Endothelial cell of umbilical vein (primary cell): Measurements from ENCODE around the gene NTRK2. TPM values are rescaled to one million over a fixed set of nuclear protein-coding genes. Genes with fewer than 3 reads are reported as not detected.

Experiments
- BruUV-seq: library from RNA; stranded (reverse); fragments of 400-500 nt; replicated peaks from 2 replicates; lab custom pipeline; 2021; lab: Mats Ljungman, UMichigan
- CTCF ChIA-PET: fragments of 300-600, 350-600 bp; sonication (Branson Sonifier 250); formaldehyde crosslinking; loops from one replicate; lab custom pipeline; 2021; ENCODE audit warnings: antibody characterized with exemption, inconsistent platforms; lab: Charles Lee
- POLR2A ChIA-PET: fragments of 300-600, 350-600 bp; sonication (Branson Sonifier 250); formaldehyde crosslinking; loops from one replicate; lab custom pipeline; 2021; ENCODE audit warnings: antibody characterized with exemption, inconsistent platforms; lab: Charles Lee
- DNase-seq: peaks from one replicate; pipeline ENCODE4 v3.0.0-alpha.2; 2011; ENCODE audit warnings: low read depth, low spot score
- FAIRE-seq: peaks from 2 replicates; lab custom pipeline; 2011; peaks lifted over from hg19 to GRCh38; lab: Jason Lieb, UNC
- H2AFZ ChIP-seq: 2 replicates; pipeline ENCODE4 v1.6.0; 2012; ENCODE audit warnings: low read depth, low read length, control low read depth, inconsistent platforms
- H3K27ac ChIP-seq: 2 replicates; pipeline ENCODE4 v1.5.1; 2011; ENCODE audit warnings: low read depth, mild to moderate bottlenecking, control low read depth, low read length, moderate library complexity; ENCODE audit not compliant: insufficient read depth
- H3K27me3 ChIP-seq, 2 experiments: 2 replicates each; pipeline versions ENCODE4 v1.6.0 to v1.6.1; 2011; ENCODE audit warnings: low read length in 2 of 2, mixed read lengths in 1 of 2; ENCODE audit not compliant: control insufficient read depth in 2 of 2, insufficient read depth in 2 of 2
- H3K36me3 ChIP-seq, 2 experiments: 2 replicates in 1 of 2; 3 replicates in 1 of 2; pipeline ENCODE4 v1.5.1; 2011; ENCODE audit warnings: low read length in 2 of 2, mild to moderate bottlenecking in 1 of 2, moderate library complexity in 1 of 2; ENCODE audit not compliant: control insufficient read depth in 2 of 2, insufficient read depth in 2 of 2; ENCODE audit errors: extremely low read depth in 1 of 2
- H3K4me1 ChIP-seq: 3 replicates; pipeline ENCODE4 v1.5.1; 2011; ENCODE audit warnings: mild to moderate bottlenecking, low read length; ENCODE audit not compliant: control insufficient read depth, insufficient read depth; ENCODE audit errors: extremely low read depth
- H3K4me2 ChIP-seq: 2 replicates; pipeline ENCODE4 v1.6.1; 2011; ENCODE audit warnings: low read length, control low read depth, mixed read lengths; ENCODE audit not compliant: insufficient read depth
- H3K4me3 ChIP-seq, 3 experiments: fragments of 200-600 bp in 1 of 3; sonication (generic), shearing (Covaris generic) in 1 of 3; replicated peaks in 1 of 3; 2 replicates each; pipeline ENCODE4 v1.5.1; 2011 to 2016; ENCODE audit warnings: control low read depth in 3 of 3, low read length in 3 of 3, mild to moderate bottlenecking in 2 of 3, inconsistent platforms in 1 of 3, low read depth in 1 of 3, moderate library complexity in 1 of 3; ENCODE audit not compliant: insufficient read depth in 1 of 3
- H3K79me2 ChIP-seq: 2 replicates; pipeline ENCODE4 v1.6.0; 2012; ENCODE audit warnings: low read length, inconsistent platforms; ENCODE audit not compliant: control insufficient read depth, insufficient read depth
- H3K9ac ChIP-seq: replicated peaks from 2 replicates; pipeline ENCODE3; 2011; ENCODE audit warnings: low read length, control low read depth; ENCODE audit not compliant: insufficient read depth; ENCODE audit errors: extremely low read depth
- H3K9me1 ChIP-seq: replicated peaks from 3 replicates; pipeline ENCODE4 v1.6.0; 2011; ENCODE audit warnings: mild to moderate bottlenecking, low read length; ENCODE audit not compliant: control insufficient read depth, insufficient read depth; ENCODE audit errors: extremely low read depth
- H3K9me3 ChIP-seq: replicated peaks from 2 replicates; pipeline ENCODE4 v1.5.1; 2012; ENCODE audit warnings: low read length, inconsistent platforms; ENCODE audit not compliant: control insufficient read depth, insufficient read depth
- H4K20me1 ChIP-seq: replicated peaks from 2 replicates; pipeline ENCODE3; 2011; ENCODE audit warnings: mild to moderate bottlenecking, low read length; ENCODE audit not compliant: control insufficient read depth, insufficient read depth; ENCODE audit errors: extremely low read depth
- CTCF ChIP-seq, 2 donors: IDR thresholded peaks; 1 replicate in 1 of 2; 2 replicates in 1 of 2; pipeline ENCODE4 v1.5.1; 2011; ENCODE audit warnings: low read length in 2 of 2, mild to moderate bottlenecking in 2 of 2, moderate library complexity in 2 of 2, control low read depth in 1 of 2, inconsistent platforms in 1 of 2, low read depth in 1 of 2; ENCODE audit not compliant: insufficient read depth in 1 of 2; ENCODE audit errors: extremely low read depth in 1 of 2
- EZH2 ChIP-seq: IDR thresholded peaks from 2 replicates; pipeline ENCODE4 v1.6.1; 2012; ENCODE audit warnings: borderline replicate concordance, low read depth, mild to moderate bottlenecking, moderate library complexity, low read length, inconsistent platforms; ENCODE audit not compliant: severe bottlenecking
- FOS ChIP-seq: IDR thresholded peaks from 2 replicates; pipeline ENCODE4 v1.6.1; 2011; ENCODE audit warnings: mild to moderate bottlenecking, low read length, moderate library complexity, borderline replicate concordance; ENCODE audit not compliant: insufficient read depth
- GATA2 ChIP-seq: IDR thresholded peaks from 2 replicates; pipeline ENCODE4 v1.7.0; 2011; ENCODE audit warnings: low read depth, mild to moderate bottlenecking, moderate library complexity, mixed read lengths, low read length; ENCODE audit not compliant: insufficient read length, insufficient read depth
- JUN ChIP-seq: IDR thresholded peaks from 2 replicates; pipeline ENCODE4 v1.6.1; 2011; ENCODE audit warnings: borderline replicate concordance, low read depth; ENCODE audit not compliant: insufficient read length, insufficient read depth
- MAX ChIP-seq: IDR thresholded peaks from 2 replicates; pipeline ENCODE4 v1.6.1; 2011; ENCODE audit not compliant: insufficient read depth, insufficient read length
- MYC ChIP-seq: IDR thresholded peaks from one replicate; pipeline ENCODE4 v1.6.1; 2011; ENCODE audit warnings: mild to moderate bottlenecking, low read depth, low read length
- POLR2A ChIP-seq: IDR thresholded peaks from 2 replicates; pipeline ENCODE4 v1.6.1; 2012; ENCODE audit warnings: low read depth, mild to moderate bottlenecking, control low read depth, low read length
- POLR2AphosphoS5 ChIP-seq: IDR thresholded peaks from 2 replicates; pipeline ENCODE4 v1.6.1; 2012; ENCODE audit warnings: low read depth, mild to moderate bottlenecking, control low read depth, low read length, moderate library complexity; ENCODE audit not compliant: insufficient read depth
- dilution Hi-C: fragments of 300-500 bp; cut with MboI; formaldehyde crosslinking; loops from one replicate; pipeline ENCODE4 v1.15.0; 2019; ENCODE audit warnings: low sequenced_read_pairs; ENCODE audit not compliant: extremely low pct_ligation_motif_present
- intact Hi-C: fragments of 100-400 bp; cut with micrococcal nuclease; formaldehyde crosslinking; loops from one replicate; pipeline ENCODE4 v1.10.0; 2022
- polyA plus RNA-seq, 4 experiments: library from polyadenylated mRNA; depleted of rRNA in 3 of 4; stranded (reverse) in 3 of 4; unstranded in 1 of 4; fragments of >200 nt; gene quantifications; 2 replicates each; pipeline versions ENCODE4 v1.2.1 to v1.2.3, GENCODE V29; 2011 to 2012; ENCODE audit warnings: missing spikeins in 1 of 4
- total RNA-seq: library from RNA; stranded (reverse); gene quantifications from 2 replicates; pipeline ENCODE4 v1.2.3, GENCODE V29; 2021

The NTRK2 gene
- total and polyA plus RNA-seq, 2 donors (not counting 3 experiments of a cell fraction or from before 2014, with no cell fraction given): 0.01 to 0.13 TPM

GRCh38 chr9:84903963-84904362, 234.4 kb downstream of the NTRK2 start:
- H3K79me2 ChIP-seq: no peaks in the 10 kb centered on the region
- H4K20me1 ChIP-seq: no peaks in the 10 kb centered on the region
- no peaks in the 10 kb centered on the region for H3K4me1 ChIP-seq
- H3K9me1 ChIP-seq: no peaks in the 10 kb centered on the region
- POLR2A ChIA-PET: no interaction called here
- CTCF ChIA-PET: interaction anchor here (1.0 to 1.1 kb wide), 3 partner anchors 9 to 707 kb away, joined by 3 to 6 read pairs (median 4); no protein-coding TSS in a partner anchor
- H2AFZ ChIP-seq: no peak overlapping the region
- H3K27me3 ChIP-seq: peaks cover 0 to 4% of the 10 kb centered on the region in 2 experiments
- H3K9ac ChIP-seq: no peak overlapping the region
- dilution Hi-C loops: no loop called here
- no peaks in the 10 kb centered on the region for H3K9me3 ChIP-seq
- no peaks in the 10 kb centered on the region for H3K36me3 ChIP-seq
- no peak for FAIRE-seq
- H3K4me3 ChIP-seq: no peak overlapping the region
- intact Hi-C loops: no loop called here
- H3K4me2 ChIP-seq: no peak overlapping the region
- no peak for DNase-seq
- no TSS peak for BruUV-seq
- no peak overlapping the region for H3K27ac ChIP-seq
- TF ChIP-seq MAX: no peak
- TF ChIP-seq POLR2A: no peak
- no peak for TF ChIP-seq GATA2

- no peaks in the 10 kb centered on the region for H4K20me1 ChIP-seq
- ChIA-PET POLR2A (no interaction called here), CTCF (interaction anchor here (1.1 kb wide), 1 partner anchor 23 kb away, joined by 3 read pairs; no protein-coding TSS in a partner anchor)
- no peak overlapping the region for H3K27ac ChIP-seq
- H3K4me2 ChIP-seq: no peak overlapping the region
- H3K27me3 ChIP-seq: no peaks in the 10 kb centered on the region
- no peak overlapping the region for H2AFZ ChIP-seq
- BruUV-seq: no TSS peak
- no peak for TF ChIP-seq POLR2AphosphoS5
- no peak for TF ChIP-seq MAX
- TF ChIP-seq JUN: no peak
- TF ChIP-seq FOS: no peak
- TF ChIP-seq POLR2A: no peak
- no peak for TF ChIP-seq CTCF (IDR thresholded peaks at IDR 0.05; ENCODE audit: extremely low read depth in 1 of 2, insufficient read depth in 1 of 2, low read depth in 1 of 2, low read length in 2 of 2)
- no peak for TF ChIP-seq EZH2
- TF ChIP-seq MYC: no peak
- no peak for TF ChIP-seq GATA2
- intact Hi-C loops (no loop called here), dilution Hi-C loops (no loop called here)
- FAIRE-seq (no peak), DNase-seq (no peak)
- H3K4me3 ChIP-seq: no peak overlapping the region
- no peaks in the 10 kb centered on the region for H3K79me2 ChIP-seq
- no peaks in the 10 kb centered on the region for H3K4me1 ChIP-seq
- H3K9ac ChIP-seq: no peak overlapping the region
- H3K9me1 ChIP-seq: no peaks in the 10 kb centered on the region
- H3K36me3 ChIP-seq: no peaks in the 10 kb centered on the region
- H3K9me3 ChIP-seq: no peaks in the 10 kb centered on the region
Observed at GRCh38 chr9:84916769-84917168, 247.2 kb downstream of the NTRK2 start.
